ENCODE results near the gene FRMD4A. TPM values are rescaled to one million over a fixed set of nuclear protein-coding genes. Genes with fewer than 3 reads are reported as not detected.
"Not testable (repeated sequence)": the region's sequence is repeated elsewhere in the genome, so short reads cannot be mapped to it uniquely, and the experiment has no call there.

Gene FRMD4A
- total RNA-seq, 4 donors from 2014 or later: 5.6 to 34.1 (median 19.4) TPM

GRCh38 chr10:13955409-13956068 is 375.2 kb downstream of the FRMD4A start:
- no peak for TF ChIP-seq POLR2A (IDR thresholded peaks at IDR 0.05)
- TF ChIP-seq CTCF (IDR thresholded peaks at IDR 0.05): no peak
- Histone ChIP-seq H3K27ac (no peak overlapping the region), H3K36me3 (no peaks in the 10 kb centered on the region), H3K4me1 (no peaks in the 10 kb centered on the region), H3K9me3 (no peaks in the 10 kb centered on the region), H3K4me3 (no peak overlapping the region), H3K27me3 (no peaks in the 10 kb centered on the region)
- no peak for DNase-seq
- intact Hi-C loops (cut with DNase I; ENCODE audit: low total_unique reads): loop anchor here (5.0 kb wide), 1 partner anchor 168 kb away; no protein-coding TSS in a partner anchor

GRCh38 chr10:13954195-13954594 is 376.5 kb downstream of the FRMD4A start:
- DNase-seq; H3K4me1 ChIP-seq; H3K27ac ChIP-seq; H3K4me3 ChIP-seq; H3K9me3 ChIP-seq; H3K36me3 ChIP-seq; intact Hi-C loops (cut with DNase I; ENCODE audit: low total_unique reads); H3K27me3 ChIP-seq: not testable (repeated sequence)

- DNase-seq: no peak
- Histone ChIP-seq H3K36me3 (no peaks in the 10 kb centered on the region), H3K9me3 (no peaks in the 10 kb centered on the region), H3K4me3 (no peak overlapping the region), H3K27ac (no peak overlapping the region), H3K27me3 (no peaks in the 10 kb centered on the region), H3K4me1 (no peaks in the 10 kb centered on the region)
- no peak for TF ChIP-seq POLR2A (IDR thresholded peaks at IDR 0.05)
- intact Hi-C loops (cut with DNase I; ENCODE audit: low total_unique reads): no loop called here
Measured at GRCh38 chr10:13953371-13953770, 377.4 kb downstream of the FRMD4A start.

- TF ChIP-seq POLR2A (IDR thresholded peaks at IDR 0.05) (no peak), CTCF (IDR thresholded peaks at IDR 0.05) (no peak)
- Histone ChIP-seq H3K9me3 (no peaks in the 10 kb centered on the region), H3K27ac (peak overlapping the region in 1 of 2 donors; percentile 15), H3K4me1 (peaks cover 0 to 3% of the 10 kb centered on the region in 2 donors), H3K4me3 (no peak overlapping the region), H3K27me3 (no peaks in the 10 kb centered on the region), H3K36me3 (no peaks in the 10 kb centered on the region)
- DNase-seq: no peak
- intact Hi-C loops (cut with DNase I; ENCODE audit: low total_unique reads): no loop called here
Measured at GRCh38 chr10:13950543-13950939, 380.2 kb downstream of the FRMD4A start.

GRCh38 chr10:13949844-13950542 is 380.7 kb downstream of the FRMD4A start:
- peak overlapping the region in 1 of 2 donors; percentile 15 for H3K27ac ChIP-seq
- DNase-seq: no peak
- no peak overlapping the region for H3K4me3 ChIP-seq
- H3K4me1 ChIP-seq: peaks cover 0 to 3% of the 10 kb centered on the region in 2 donors
- intact Hi-C loops (cut with DNase I; ENCODE audit: low total_unique reads): no loop called here
- H3K27me3 ChIP-seq: no peaks in the 10 kb centered on the region
- H3K9me3 ChIP-seq: no peaks in the 10 kb centered on the region
- TF ChIP-seq CTCF (IDR thresholded peaks at IDR 0.05): no peak
- TF ChIP-seq POLR2A (IDR thresholded peaks at IDR 0.05): no peak
- H3K36me3 ChIP-seq: no peaks in the 10 kb centered on the region

- H3K4me3 ChIP-seq: no peak overlapping the region
- no peak for DNase-seq
- intact Hi-C loops (cut with DNase I; ENCODE audit: low total_unique reads): no loop called here
- peak overlapping the region in 1 of 2 donors; percentile 25 for H3K27ac ChIP-seq
- peaks cover 0 to 3% of the 10 kb centered on the region in 2 donors for H3K4me1 ChIP-seq
- no peaks in the 10 kb centered on the region for H3K36me3 ChIP-seq
- H3K27me3 ChIP-seq: no peaks in the 10 kb centered on the region
- H3K9me3 ChIP-seq: no peaks in the 10 kb centered on the region
- no peak for TF ChIP-seq CTCF (IDR thresholded peaks at IDR 0.05)
- TF ChIP-seq POLR2A (IDR thresholded peaks at IDR 0.05): no peak
Measured at GRCh38 chr10:13946209-13946460, 384.6 kb downstream of the FRMD4A start.

Measured in uterus (tissue), 4 donors.